ENCODE measurements around the gene SYNGR1. TPM values are rescaled to one million over a fixed set of nuclear protein-coding genes. Genes with fewer than 3 reads are reported as not detected.

Gene SYNGR1
- total and polyA plus RNA-seq, 2 experiments from 2014 or later = 30.9 to 37.0 TPM

- H3K27ac Mint-ChIP-seq = no peak overlapping the region
- Histone ChIP-seq H3K36me3 (ENCODE audit: insufficient read depth) (no peaks in the 10 kb centered on the region), H3F3A (replicated peaks; ENCODE audit: low read depth) (0 out of 2 replicates have a peak, but pooled peaks cover 6% of the 10 kb centered on the region), H3K79me2 (replicated peaks; ENCODE audit: insufficient read depth) (no peaks in the 10 kb centered on the region), H2AFZ (no peak overlapping the region; the same call in 1 of the 2 replicates), H3K27me3 (ENCODE audit: insufficient read depth) (no peaks in the 10 kb centered on the region), H3K9me2 (ENCODE audit: insufficient read depth) (no peaks in the 10 kb centered on the region), H3K4me2 (no peak overlapping the region), H3K27ac (ENCODE audit: low read depth) (no peak overlapping the region), H3K4me3 (no peak overlapping the region), H4K20me1 (replicated peaks; ENCODE audit: insufficient read depth) (no peaks in the 10 kb centered on the region), H3K4me1 (ENCODE audit: insufficient read depth) (peaks cover 18% of the 10 kb centered on the region; the same call in 1 of the 2 replicates)
- H3K4me1 Mint-ChIP-seq = peaks cover 26% of the 10 kb centered on the region
- no peak for ATAC-seq
- TF ChIP-seq, protein P1, sequence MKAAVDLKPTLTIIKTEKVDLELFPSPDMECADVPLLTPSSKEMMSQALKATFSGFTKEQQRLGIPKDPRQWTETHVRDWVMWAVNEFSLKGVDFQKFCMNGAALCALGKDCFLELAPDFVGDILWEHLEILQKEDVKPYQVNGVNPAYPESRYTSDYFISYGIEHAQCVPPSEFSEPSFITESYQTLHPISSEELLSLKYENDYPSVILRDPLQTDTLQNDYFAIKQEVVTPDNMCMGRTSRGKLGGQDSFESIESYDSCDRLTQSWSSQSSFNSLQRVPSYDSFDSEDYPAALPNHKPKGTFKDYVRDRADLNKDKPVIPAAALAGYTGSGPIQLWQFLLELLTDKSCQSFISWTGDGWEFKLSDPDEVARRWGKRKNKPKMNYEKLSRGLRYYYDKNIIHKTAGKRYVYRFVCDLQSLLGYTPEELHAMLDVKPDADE (IDR thresholded peaks at IDR 0.05) = no peak
- TF ChIP-seq STAT1 (IDR thresholded peaks at IDR 0.05; ENCODE audit: unreplicated experiment) (no peak), EZH2phosphoT487 (IDR thresholded peaks at IDR 0.05; ENCODE audit: unreplicated experiment) (no peak), CREB1 (CRISPR knock-in tag; IDR thresholded peaks at IDR 0.05; ENCODE audit: low read depth) (no peak), EZH2 (IDR thresholded peaks at IDR 0.05; ENCODE audit: low read depth, unreplicated experiment) (no peak), ZNF331 (CRISPR knock-in tag; IDR thresholded peaks at IDR 0.05; ENCODE audit: low read depth) (no peak), ZNF114 (CRISPR knock-in tag; IDR thresholded peaks at IDR 0.05) (no peak), JUNB (IDR thresholded peaks at IDR 0.05; ENCODE audit: unreplicated experiment) (no peak), NANOG (IDR thresholded peaks at IDR 0.05; ENCODE audit: borderline replicate concordance) (no peak), CTCF (conservative IDR thresholded peaks at IDR 0.05; ENCODE audit: low read depth in 2 of 2) (no peak), POLR2AphosphoS5 (IDR thresholded peaks at IDR 0.05; ENCODE audit: low read depth) (no peak)
- TF ChIP-seq, protein P2, sequence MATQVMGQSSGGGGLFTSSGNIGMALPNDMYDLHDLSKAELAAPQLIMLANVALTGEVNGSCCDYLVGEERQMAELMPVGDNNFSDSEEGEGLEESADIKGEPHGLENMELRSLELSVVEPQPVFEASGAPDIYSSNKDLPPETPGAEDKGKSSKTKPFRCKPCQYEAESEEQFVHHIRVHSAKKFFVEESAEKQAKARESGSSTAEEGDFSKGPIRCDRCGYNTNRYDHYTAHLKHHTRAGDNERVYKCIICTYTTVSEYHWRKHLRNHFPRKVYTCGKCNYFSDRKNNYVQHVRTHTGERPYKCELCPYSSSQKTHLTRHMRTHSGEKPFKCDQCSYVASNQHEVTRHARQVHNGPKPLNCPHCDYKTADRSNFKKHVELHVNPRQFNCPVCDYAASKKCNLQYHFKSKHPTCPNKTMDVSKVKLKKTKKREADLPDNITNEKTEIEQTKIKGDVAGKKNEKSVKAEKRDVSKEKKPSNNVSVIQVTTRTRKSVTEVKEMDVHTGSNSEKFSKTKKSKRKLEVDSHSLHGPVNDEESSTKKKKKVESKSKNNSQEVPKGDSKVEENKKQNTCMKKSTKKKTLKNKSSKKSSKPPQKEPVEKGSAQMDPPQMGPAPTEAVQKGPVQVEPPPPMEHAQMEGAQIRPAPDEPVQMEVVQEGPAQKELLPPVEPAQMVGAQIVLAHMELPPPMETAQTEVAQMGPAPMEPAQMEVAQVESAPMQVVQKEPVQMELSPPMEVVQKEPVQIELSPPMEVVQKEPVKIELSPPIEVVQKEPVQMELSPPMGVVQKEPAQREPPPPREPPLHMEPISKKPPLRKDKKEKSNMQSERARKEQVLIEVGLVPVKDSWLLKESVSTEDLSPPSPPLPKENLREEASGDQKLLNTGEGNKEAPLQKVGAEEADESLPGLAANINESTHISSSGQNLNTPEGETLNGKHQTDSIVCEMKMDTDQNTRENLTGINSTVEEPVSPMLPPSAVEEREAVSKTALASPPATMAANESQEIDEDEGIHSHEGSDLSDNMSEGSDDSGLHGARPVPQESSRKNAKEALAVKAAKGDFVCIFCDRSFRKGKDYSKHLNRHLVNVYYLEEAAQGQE (IDR thresholded peaks at IDR 0.05; ENCODE audit: unreplicated experiment) = no peak
- TF ChIP-seq, protein P3, sequence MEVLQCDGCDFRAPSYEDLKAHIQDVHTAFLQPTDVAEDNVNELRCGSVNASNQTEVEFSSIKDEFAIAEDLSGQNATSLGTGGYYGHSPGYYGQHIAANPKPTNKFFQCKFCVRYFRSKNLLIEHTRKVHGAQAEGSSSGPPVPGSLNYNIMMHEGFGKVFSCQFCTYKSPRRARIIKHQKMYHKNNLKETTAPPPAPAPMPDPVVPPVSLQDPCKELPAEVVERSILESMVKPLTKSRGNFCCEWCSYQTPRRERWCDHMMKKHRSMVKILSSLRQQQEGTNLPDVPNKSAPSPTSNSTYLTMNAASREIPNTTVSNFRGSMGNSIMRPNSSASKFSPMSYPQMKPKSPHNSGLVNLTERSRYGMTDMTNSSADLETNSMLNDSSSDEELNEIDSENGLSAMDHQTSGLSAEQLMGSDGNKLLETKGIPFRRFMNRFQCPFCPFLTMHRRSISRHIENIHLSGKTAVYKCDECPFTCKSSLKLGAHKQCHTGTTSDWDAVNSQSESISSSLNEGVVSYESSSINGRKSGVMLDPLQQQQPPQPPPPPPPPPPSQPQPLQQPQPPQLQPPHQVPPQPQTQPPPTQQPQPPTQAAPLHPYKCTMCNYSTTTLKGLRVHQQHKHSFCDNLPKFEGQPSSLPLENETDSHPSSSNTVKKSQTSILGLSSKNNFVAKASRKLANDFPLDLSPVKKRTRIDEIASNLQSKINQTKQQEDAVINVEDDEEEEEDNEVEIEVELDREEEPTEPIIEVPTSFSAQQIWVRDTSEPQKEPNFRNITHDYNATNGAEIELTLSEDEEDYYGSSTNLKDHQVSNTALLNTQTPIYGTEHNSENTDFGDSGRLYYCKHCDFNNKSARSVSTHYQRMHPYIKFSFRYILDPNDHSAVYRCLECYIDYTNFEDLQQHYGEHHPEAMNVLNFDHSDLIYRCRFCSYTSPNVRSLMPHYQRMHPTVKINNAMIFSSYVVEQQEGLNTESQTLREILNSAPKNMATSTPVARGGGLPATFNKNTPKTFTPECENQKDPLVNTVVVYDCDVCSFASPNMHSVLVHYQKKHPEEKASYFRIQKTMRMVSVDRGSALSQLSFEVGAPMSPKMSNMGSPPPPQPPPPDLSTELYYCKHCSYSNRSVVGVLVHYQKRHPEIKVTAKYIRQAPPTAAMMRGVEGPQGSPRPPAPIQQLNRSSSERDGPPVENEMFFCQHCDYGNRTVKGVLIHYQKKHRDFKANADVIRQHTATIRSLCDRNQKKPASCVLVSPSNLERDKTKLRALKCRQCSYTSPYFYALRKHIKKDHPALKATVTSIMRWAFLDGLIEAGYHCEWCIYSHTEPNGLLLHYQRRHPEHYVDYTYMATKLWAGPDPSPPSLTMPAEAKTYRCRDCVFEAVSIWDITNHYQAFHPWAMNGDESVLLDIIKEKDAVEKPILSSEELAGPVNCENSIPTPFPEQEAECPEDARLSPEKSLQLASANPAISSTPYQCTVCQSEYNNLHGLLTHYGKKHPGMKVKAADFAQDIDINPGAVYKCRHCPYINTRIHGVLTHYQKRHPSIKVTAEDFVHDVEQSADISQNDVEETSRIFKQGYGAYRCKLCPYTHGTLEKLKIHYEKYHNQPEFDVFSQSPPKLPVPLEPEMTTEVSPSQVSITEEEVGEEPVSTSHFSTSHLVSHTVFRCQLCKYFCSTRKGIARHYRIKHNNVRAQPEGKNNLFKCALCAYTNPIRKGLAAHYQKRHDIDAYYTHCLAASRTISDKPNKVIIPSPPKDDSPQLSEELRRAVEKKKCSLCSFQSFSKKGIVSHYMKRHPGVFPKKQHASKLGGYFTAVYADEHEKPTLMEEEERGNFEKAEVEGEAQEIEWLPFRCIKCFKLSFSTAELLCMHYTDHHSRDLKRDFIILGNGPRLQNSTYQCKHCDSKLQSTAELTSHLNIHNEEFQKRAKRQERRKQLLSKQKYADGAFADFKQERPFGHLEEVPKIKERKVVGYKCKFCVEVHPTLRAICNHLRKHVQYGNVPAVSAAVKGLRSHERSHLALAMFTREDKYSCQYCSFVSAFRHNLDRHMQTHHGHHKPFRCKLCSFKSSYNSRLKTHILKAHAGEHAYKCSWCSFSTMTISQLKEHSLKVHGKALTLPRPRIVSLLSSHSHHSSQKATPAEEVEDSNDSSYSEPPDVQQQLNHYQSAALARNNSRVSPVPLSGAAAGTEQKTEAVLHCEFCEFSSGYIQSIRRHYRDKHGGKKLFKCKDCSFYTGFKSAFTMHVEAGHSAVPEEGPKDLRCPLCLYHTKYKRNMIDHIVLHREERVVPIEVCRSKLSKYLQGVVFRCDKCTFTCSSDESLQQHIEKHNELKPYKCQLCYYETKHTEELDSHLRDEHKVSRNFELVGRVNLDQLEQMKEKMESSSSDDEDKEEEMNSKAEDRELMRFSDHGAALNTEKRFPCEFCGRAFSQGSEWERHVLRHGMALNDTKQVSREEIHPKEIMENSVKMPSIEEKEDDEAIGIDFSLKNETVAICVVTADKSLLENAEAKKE (CRISPR knock-in tag; IDR thresholded peaks at IDR 0.05) = no peak
- H3K27me3 Mint-ChIP-seq (ENCODE audit: insufficient read depth, low read depth, poor library complexity) = peaks cover 12% of the 10 kb centered on the region
- no peak for DNase-seq (ENCODE audit: low spot score)
- no peaks in the 10 kb centered on the region; the same call in 1 of the 3 replicates for H3K36me3 Mint-ChIP-seq (ENCODE audit: low read depth)
- H3K4me3 Mint-ChIP-seq = no peak overlapping the region
- H3K9me3 Mint-ChIP-seq = peaks cover 9% of the 10 kb centered on the region; the same call in 2 of the 3 replicates
These were observed 48.7 kb upstream of the SYNGR1 start for GRCh38 chr22:39301108-39301507.
